Left ventricle myocardium inferior (tissue), 1 donor: Measurements from ENCODE around the gene NT5DC2. TPM values are rescaled to one million over a fixed set of nuclear protein-coding genes. Genes with fewer than 3 reads are reported as not detected.

Experiments
- DNase-seq: peaks from one replicate; pipeline ENCODE4 v3.0.0-alpha.2; 2020
- H3K27ac ChIP-seq: fragments of 200-600 bp; replicated peaks from 2 replicates; pipeline ENCODE4 v1.8.0; 2021
- H3K27me3 ChIP-seq: fragments of 200-600 bp; 2 replicates; pipeline ENCODE4 v1.8.0; 2021; ENCODE audit warnings: low read depth
- H3K36me3 ChIP-seq: fragments of 200-600 bp; 2 replicates; pipeline ENCODE4 v1.8.0; 2021
- H3K4me1 ChIP-seq: fragments of 200-600 bp; 2 replicates; pipeline ENCODE4 v1.8.0; 2021
- H3K4me3 ChIP-seq: fragments of 200-600 bp; 2 replicates; pipeline ENCODE4 v1.8.0; 2021; ENCODE audit warnings: mild to moderate bottlenecking, moderate library complexity
- H3K9me3 ChIP-seq: fragments of 200-600 bp; replicated peaks from 2 replicates; pipeline ENCODE4 v1.8.0; 2021
- intact Hi-C: fragments of 100-400 bp; cut with micrococcal nuclease; formaldehyde crosslinking; loops from one replicate; pipeline ENCODE4 v1.11.0; 2022
- total RNA-seq: library from RNA; stranded (reverse); fragmentation: NEBNext Ultra II Directional; extraction: Animal tissue kit (Norgen Biotek cat#: 25700); gene quantifications from one replicate; pipeline ENCODE4 v1.2.1, GENCODE V29; 2021
- TF ChIP-seq, protein P1 (sequence below): fragments of 200-600 bp; IDR thresholded peaks from 2 replicates; pipeline ENCODE4 v1.8.0; 2021; ENCODE audit warnings: antibody characterized with exemption, mild to moderate bottlenecking, borderline replicate concordance
- donor health status: DM: no; HTN: yes; CAD: no; lungs with severe emphysema.

The NT5DC2 gene
- total RNA-seq, 1 donor from 2014 or later, result 69.3 TPM

DNA sequence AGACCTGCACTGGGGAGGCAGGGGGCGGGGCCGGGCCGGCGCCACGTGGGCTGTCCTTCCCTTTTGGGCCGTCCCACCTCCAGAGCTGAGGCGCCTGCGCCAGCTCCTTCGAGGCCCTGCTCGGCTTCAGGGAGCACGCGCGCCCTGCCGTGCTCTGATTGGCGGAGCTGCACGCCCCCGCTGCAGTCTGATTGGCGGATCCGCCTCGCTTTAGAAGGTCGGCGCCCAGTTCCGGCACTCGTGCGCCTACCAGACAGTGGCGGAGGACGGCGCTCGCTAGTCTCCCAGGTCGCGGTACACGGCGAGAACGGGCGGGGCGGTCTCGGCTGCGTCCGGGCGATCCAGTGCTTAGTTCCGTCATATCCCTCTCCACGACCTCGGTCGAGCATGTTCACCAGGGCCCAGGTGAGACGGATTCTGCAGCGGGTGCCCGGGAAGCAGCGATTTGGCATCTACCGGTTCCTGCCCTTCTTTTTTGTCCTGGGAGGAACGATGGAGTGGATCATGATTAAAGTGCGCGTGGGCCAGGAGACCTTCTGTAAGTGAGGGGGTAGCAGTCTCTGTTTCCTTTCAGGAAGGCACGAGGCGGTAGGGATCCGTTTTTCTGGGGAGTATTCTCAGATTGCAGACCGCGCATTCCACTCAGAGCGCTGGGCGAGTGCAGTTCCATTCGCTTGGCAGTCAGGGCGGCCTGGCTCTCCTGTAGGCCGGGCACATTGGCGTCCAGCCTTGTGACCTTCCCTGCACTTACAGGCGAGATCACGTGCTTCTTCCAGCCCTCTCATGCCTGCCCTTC lies 2.9 kb upstream of the NT5DC2 start, which contains the start of gene UQCC5:
Gene UQCC5 (plus strand): TSS at position 237 of the 796 bp plus-strand sequence. CDS start 151 bp downstream, at position 388.
- Histone ChIP-seq H3K27ac (peak within 1 kb of the TSS; percentile 97), H3K9me3 (no peaks in the 10 kb centered on the region), H3K4me3 (peak within 1 kb of the TSS; percentile 79), H3K36me3 (peaks cover 10% of the 10 kb centered on the region), H3K4me1 (peaks cover 87% of the 10 kb centered on the region), H3K27me3 (no peaks in the 10 kb centered on the region)
- intact Hi-C loops, result no loop called here
- TF ChIP-seq, protein P1, sequence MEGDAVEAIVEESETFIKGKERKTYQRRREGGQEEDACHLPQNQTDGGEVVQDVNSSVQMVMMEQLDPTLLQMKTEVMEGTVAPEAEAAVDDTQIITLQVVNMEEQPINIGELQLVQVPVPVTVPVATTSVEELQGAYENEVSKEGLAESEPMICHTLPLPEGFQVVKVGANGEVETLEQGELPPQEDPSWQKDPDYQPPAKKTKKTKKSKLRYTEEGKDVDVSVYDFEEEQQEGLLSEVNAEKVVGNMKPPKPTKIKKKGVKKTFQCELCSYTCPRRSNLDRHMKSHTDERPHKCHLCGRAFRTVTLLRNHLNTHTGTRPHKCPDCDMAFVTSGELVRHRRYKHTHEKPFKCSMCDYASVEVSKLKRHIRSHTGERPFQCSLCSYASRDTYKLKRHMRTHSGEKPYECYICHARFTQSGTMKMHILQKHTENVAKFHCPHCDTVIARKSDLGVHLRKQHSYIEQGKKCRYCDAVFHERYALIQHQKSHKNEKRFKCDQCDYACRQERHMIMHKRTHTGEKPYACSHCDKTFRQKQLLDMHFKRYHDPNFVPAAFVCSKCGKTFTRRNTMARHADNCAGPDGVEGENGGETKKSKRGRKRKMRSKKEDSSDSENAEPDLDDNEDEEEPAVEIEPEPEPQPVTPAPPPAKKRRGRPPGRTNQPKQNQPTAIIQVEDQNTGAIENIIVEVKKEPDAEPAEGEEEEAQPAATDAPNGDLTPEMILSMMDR, result no peak
- peak; percentile 98 for DNase-seq

DNA sequence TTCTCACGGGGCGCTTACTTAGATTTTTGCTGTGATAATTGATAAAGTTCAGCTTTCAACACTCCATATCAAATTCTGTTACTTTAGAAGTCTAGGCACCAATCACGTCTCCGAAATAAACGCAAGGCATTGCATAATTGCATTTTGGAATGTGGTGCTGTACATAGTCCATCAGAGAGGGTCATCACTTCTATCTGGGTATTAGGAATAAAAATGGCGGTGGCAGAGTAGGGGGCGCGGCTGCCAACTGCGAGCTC lies 2.4 kb upstream of the NT5DC2 start:
- peaks cover 88% of the 10 kb centered on the region for H3K4me1 ChIP-seq
- DNase-seq, result no peak
- intact Hi-C loops, result no loop called here
- H3K27me3 ChIP-seq, result no peaks in the 10 kb centered on the region
- peaks cover 5% of the 10 kb centered on the region for H3K36me3 ChIP-seq
- peak overlapping the region; percentile 97 for H3K27ac ChIP-seq
- H3K4me3 ChIP-seq, result peak overlapping the region; percentile 79
- no peaks in the 10 kb centered on the region for H3K9me3 ChIP-seq
- TF ChIP-seq, protein P1, result no peak

DNA sequence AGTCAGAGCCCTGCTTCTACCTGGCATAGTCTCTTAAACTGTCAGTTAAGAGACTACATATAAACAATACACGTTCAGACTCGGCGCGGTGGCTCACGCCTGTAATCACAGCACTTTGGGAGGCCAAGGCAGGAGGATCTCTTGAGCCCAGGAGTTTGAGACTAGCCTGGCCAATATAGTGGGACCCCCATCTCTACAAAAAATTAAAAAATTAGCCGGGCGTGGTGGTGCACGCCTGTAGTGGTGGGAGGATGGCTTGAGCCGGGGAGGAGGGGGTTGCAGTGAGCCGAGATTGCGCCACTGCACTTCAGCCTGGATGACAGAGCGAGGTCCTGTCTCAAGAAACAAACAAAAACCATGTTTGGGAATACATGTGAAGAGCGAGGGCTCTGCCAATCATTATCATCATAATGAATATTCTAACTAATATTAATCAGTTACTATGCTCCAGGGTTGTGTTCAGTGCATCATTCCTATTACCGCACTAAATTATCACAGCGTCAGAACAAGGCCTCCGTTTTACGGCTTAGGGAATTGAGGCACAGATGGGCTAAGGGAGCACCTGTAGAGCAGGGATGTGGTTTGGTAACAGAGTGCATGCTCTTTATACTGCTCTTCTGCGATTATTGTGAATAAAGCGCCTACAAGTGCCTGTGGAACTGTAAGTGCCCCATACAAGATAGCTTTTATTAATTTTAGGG lies 1.9 kb upstream of the NT5DC2 start:
- no peak for DNase-seq
- intact Hi-C loops, result no loop called here
- TF ChIP-seq, protein P1, result no peak
- no peaks in the 10 kb centered on the region for H3K9me3 ChIP-seq
- H3K4me1 ChIP-seq, result peaks cover 90% of the 10 kb centered on the region
- no peaks in the 10 kb centered on the region for H3K27me3 ChIP-seq
- peak overlapping the region; percentile 79 for H3K4me3 ChIP-seq
- peak overlapping the region; percentile 97 for H3K27ac ChIP-seq
- no peaks in the 10 kb centered on the region for H3K36me3 ChIP-seq

DNA sequence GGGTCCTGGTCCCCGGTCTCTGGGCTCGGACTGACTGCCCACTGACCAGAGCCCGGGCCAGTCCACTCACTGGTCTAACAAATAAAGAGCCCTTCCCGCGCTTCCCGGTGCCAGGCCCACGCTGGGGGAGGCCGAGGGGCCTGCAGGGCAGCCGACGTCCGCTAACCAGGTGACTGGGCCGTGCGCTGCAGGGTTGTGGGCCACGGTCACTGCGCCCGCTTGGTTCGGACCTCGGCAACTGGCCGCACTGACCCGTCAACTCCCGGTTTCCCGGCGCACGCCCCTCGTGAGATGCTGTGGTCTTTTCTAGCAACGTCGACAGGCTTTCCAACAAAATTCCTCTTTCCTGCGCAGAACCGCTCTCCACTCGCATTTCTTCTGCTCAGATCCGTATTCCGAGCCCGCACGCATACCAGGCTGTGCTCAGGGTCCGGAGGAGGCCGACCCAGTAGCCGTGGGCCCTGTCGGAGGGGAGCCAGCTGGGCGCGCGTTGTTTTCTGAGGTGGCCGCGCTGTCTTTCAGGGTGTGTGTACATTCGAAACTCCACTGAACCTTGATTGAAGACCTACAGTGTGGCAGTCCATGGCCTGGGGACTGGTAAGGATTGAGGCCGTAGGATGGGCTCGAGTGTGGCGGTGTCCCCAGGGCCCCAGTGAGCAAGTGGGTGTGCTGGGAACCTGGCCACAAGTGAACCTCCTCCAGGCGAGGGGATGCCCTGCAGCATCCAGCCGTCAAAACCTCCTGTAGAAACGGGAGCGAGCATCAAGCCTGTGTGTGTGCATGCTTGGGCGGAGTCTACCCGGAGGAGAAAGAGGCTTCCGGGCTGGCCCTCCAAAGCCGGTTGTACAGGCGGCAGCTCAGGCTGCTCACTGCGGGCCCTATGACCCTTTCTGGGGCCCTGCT lies 875 bp upstream of the NT5DC2 start:
- Histone ChIP-seq H3K36me3 (no peaks in the 10 kb centered on the region), H3K4me3 (peak overlapping the region; percentile 77), H3K27ac (peak overlapping the region; percentile 97), H3K27me3 (no peaks in the 10 kb centered on the region), H3K4me1 (peaks cover 93% of the 10 kb centered on the region), H3K9me3 (no peaks in the 10 kb centered on the region)
- TF ChIP-seq, protein P1, result no peak
- intact Hi-C loops, result no loop called here
- DNase-seq, result no peak
